ENCODE results near the gene AFF3. TPM values are rescaled to one million over a fixed set of nuclear protein-coding genes. Genes with fewer than 3 reads are reported as not detected.

The AFF3 gene
- total and polyA plus RNA-seq, 9 donors: 2.4 to 7.2 (median 3.7) TPM

DNA sequence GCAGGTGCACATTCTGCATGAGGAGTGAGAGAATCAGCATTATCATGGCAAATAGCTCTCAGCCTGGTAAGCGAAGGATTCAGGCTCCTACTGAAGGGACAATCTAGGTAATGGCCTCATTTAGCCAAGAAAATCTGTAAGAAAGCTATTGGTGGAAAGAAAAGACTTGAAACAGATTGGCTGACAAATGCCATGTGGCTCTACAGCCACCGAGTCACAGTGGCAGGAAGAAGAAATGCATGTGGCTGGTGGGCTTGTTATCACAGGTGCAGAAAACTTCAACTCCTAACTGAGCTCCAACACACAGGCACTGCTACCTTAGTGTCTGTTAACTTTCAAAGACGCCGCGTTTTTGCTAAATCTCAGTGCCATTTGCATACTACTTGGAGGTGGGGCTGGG, 592.0 kb downstream of the AFF3 start:
- Histone ChIP-seq H3K27me3 (ENCODE audit: control insufficient read depth, insufficient read depth, low read length) (no peaks in the 10 kb centered on the region), H3K4me3 (ENCODE audit: low read length) (no peak overlapping the region), H3K36me3 (ENCODE audit: control insufficient read depth, insufficient read depth, low read length) (peaks cover 2% of the 10 kb centered on the region), H3K4me1 (ENCODE audit: control insufficient read depth, insufficient read depth, low read length) (no peaks in the 10 kb centered on the region), H3K9me3 (replicated peaks; ENCODE audit: control insufficient read depth, low read depth, low read length) (no peaks in the 10 kb centered on the region), H3K27ac (ENCODE audit: low read length) (no peak overlapping the region)
- no peak for DNase-seq
- WGBS (ENCODE audit: insufficient coverage): 75% methylated on average over 2 of the region's 5 CpGs

DNA sequence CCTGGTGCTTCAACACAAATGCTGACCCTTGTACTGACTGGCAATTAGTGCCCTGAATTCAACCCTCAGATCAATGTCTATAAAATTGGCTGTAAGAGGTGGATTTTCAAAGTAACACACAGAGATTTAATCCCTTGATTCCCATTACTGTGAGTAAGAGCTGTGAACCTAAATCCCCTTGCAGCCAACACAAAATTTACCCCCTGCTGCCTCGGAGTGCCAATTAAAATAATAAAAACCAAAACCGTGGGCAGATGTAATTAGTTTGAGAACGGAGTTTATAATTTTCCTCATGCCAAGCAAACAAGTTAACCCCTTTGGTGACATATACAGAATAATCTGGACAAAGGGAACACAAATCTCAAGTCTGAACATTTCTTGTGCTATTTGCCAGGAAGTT, 596.8 kb downstream of the AFF3 start:
- H3K36me3 ChIP-seq (ENCODE audit: control insufficient read depth, insufficient read depth, low read length): no peaks in the 10 kb centered on the region
- no CpG with 5 or more reads among the region's 3 CpGs for WGBS (ENCODE audit: insufficient coverage)
- no peak overlapping the region for H3K4me3 ChIP-seq (ENCODE audit: low read length)
- no peaks in the 10 kb centered on the region for H3K9me3 ChIP-seq (replicated peaks; ENCODE audit: control insufficient read depth, low read depth, low read length)
- no peak overlapping the region for H3K27ac ChIP-seq (ENCODE audit: low read length)
- no peak for DNase-seq
- H3K27me3 ChIP-seq (ENCODE audit: control insufficient read depth, insufficient read depth, low read length): no peaks in the 10 kb centered on the region
- no peaks in the 10 kb centered on the region for H3K4me1 ChIP-seq (ENCODE audit: control insufficient read depth, insufficient read depth, low read length)

DNA sequence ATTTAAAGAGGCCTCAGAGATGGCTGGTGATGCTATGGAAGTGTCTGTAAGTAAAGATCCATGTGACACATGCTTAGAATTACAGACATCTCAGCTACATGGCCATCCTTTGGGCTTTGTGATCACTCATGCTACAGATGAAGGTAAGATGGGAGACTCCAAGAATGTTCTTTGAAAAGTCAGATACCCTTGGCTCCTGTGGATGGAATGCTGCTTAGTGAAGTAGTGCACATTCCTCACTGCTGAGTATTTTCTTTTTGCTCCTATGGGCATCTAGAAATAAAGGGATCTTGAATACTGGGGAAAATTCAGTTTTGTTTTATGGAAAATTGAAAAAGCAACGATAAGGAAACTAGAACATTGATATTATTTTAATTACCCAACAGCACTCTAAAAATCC, 597.3 kb downstream of the AFF3 start:
- no peak for DNase-seq
- Histone ChIP-seq H3K4me1 (ENCODE audit: control insufficient read depth, insufficient read depth, low read length) (no peaks in the 10 kb centered on the region), H3K27me3 (ENCODE audit: control insufficient read depth, insufficient read depth, low read length) (no peaks in the 10 kb centered on the region), H3K36me3 (ENCODE audit: control insufficient read depth, insufficient read depth, low read length) (no peaks in the 10 kb centered on the region), H3K27ac (ENCODE audit: low read length) (no peak overlapping the region), H3K9me3 (replicated peaks; ENCODE audit: control insufficient read depth, low read depth, low read length) (no peaks in the 10 kb centered on the region), H3K4me3 (ENCODE audit: low read length) (no peak overlapping the region)
- WGBS (ENCODE audit: insufficient coverage): no CpG with 5 or more reads among the region's 1 CpG

DNA sequence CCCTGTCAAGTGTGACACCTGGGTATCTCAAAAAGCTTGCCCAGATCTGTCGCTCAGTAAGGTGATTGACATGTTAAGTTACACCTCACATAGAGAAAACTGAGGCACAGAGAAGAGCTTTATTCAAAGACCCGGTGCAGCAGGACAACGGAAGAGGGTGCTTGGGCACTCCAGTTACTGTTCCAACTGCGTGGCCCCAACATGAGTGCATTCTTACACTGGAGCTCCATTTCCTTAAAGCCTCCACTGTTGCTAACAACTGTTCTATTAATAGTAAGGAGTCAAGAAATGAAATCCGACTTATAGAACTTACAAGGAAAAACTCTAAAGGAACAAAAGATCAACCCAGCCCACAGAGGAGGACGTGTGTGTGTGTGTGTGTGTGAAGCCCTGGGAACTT, 597.8 kb downstream of the AFF3 start:
- no peak overlapping the region for H3K27ac ChIP-seq (ENCODE audit: low read length)
- no peaks in the 10 kb centered on the region for H3K9me3 ChIP-seq (replicated peaks; ENCODE audit: control insufficient read depth, low read depth, low read length)
- H3K36me3 ChIP-seq (ENCODE audit: control insufficient read depth, insufficient read depth, low read length): no peaks in the 10 kb centered on the region
- no peak overlapping the region for H3K4me3 ChIP-seq (ENCODE audit: low read length)
- H3K4me1 ChIP-seq (ENCODE audit: control insufficient read depth, insufficient read depth, low read length): no peaks in the 10 kb centered on the region
- no peaks in the 10 kb centered on the region for H3K27me3 ChIP-seq (ENCODE audit: control insufficient read depth, insufficient read depth, low read length)
- 80% methylated on average over 1 of the region's 6 CpGs for WGBS (ENCODE audit: insufficient coverage)
- DNase-seq: no peak

DNA sequence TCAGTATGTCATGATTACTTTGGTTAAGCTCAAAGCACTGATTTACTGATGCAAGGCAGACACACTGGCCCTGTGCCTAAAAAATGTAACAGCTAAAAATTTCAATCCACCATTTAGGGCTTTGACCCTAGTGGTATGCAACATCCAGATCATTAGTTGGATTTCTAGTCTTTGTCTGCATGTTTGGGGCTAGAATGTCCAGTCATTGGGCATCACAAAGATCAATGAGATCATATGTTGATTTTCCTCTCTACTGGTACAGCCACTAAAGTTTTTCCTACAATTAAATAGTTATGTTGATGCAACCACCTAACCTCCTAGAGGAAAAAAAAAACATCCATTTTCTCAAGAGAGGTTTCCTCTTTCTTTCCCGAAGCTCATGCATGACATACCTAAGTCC, 599.1 kb downstream of the AFF3 start:
- H3K4me3 ChIP-seq (ENCODE audit: low read length): no peak overlapping the region
- no peak for DNase-seq
- no peaks in the 10 kb centered on the region for H3K9me3 ChIP-seq (replicated peaks; ENCODE audit: control insufficient read depth, low read depth, low read length)
- H3K27ac ChIP-seq (ENCODE audit: low read length): no peak overlapping the region
- no peaks in the 10 kb centered on the region for H3K36me3 ChIP-seq (ENCODE audit: control insufficient read depth, insufficient read depth, low read length)
- no peaks in the 10 kb centered on the region for H3K4me1 ChIP-seq (ENCODE audit: control insufficient read depth, insufficient read depth, low read length)
- 50% methylated on average over 1 of the region's 1 CpG for WGBS (ENCODE audit: insufficient coverage)
- no peaks in the 10 kb centered on the region for H3K27me3 ChIP-seq (ENCODE audit: control insufficient read depth, insufficient read depth, low read length)

DNA sequence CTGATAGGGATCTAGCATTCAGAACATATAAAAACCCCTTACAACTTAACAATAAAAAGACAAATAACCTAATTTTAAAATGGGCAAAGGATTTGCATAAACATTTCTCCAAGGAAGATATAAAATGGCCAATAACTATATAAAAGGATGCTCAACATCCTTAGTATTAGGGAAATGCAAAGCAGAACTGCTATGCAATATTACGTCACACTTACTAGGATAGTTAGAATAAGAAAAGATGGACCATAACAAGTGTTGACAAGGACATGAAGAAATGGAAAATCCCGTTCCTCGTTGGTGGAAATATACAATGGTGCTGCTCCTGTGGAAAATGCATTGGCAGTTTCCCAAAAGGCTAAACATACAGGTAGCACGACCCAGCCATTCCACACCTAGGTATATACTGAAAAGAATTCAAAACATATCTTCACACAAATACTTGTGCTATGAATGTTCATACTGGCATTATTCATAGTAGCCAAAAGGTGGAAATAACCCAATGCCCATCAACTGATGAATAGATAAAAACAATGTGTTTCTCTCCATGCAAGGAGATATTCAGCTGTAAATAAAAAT, 604.4 kb downstream of the AFF3 start:
- DNase-seq: no peak
- no peaks in the 10 kb centered on the region for H3K27me3 ChIP-seq (ENCODE audit: control insufficient read depth, insufficient read depth, low read length)
- H3K9me3 ChIP-seq (replicated peaks; ENCODE audit: control insufficient read depth, low read depth, low read length): no peaks in the 10 kb centered on the region
- no peak overlapping the region for H3K4me3 ChIP-seq (ENCODE audit: low read length)
- no peaks in the 10 kb centered on the region for H3K4me1 ChIP-seq (ENCODE audit: control insufficient read depth, insufficient read depth, low read length)
- WGBS (ENCODE audit: insufficient coverage): no CpG with 5 or more reads among the region's 4 CpGs
- no peak overlapping the region for H3K27ac ChIP-seq (ENCODE audit: low read length)
- no peaks in the 10 kb centered on the region for H3K36me3 ChIP-seq (ENCODE audit: control insufficient read depth, insufficient read depth, low read length)

DNA sequence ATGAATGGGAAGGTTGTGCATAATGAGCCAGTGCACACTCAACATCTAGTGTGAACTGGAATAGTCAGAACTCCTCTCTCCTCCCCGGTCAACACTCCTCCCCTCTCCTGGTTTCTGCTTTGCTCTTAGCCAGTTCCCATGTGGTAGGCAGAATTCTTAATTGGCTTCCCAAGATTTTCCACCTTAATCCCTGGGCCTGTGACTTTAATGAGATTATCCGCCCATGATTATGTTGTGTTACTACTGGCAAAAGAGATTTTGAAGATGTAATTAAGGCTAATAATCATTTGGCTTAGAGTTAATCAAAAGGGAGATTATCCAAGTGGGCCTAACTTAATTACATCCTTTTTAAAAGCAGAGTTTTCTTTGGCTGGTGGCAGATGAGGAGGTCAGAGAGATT, 618.3 kb downstream of the AFF3 start:
- no peaks in the 10 kb centered on the region for H3K36me3 ChIP-seq (ENCODE audit: control insufficient read depth, insufficient read depth, low read length)
- WGBS (ENCODE audit: insufficient coverage): no CpG with 5 or more reads among the region's 2 CpGs

DNA sequence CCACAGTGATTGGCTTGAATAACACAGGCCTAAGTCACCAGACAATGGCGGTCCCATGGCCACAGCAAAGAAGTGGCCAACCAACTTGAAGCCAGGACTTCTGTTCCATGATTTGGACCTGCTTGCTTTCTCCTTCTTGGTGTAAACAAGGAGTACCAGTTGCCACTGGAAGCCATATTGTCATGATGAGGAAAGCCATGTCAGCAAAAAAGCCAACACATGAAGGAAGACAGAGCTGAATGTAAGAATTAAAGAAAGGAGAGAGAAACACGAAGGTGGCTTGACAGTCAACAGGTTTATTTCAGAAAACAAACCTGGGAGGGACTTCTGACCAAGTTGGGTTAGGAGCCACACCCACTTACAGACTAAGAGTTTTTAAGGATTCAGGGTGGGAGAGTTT, 620.2 kb downstream of the AFF3 start:
- Histone ChIP-seq H3K4me3 (ENCODE audit: low read length) (no peak overlapping the region), H3K27me3 (ENCODE audit: control insufficient read depth, insufficient read depth, low read length) (no peaks in the 10 kb centered on the region), H3K36me3 (ENCODE audit: control insufficient read depth, insufficient read depth, low read length) (no peaks in the 10 kb centered on the region), H3K27ac (ENCODE audit: low read length) (no peak overlapping the region), H3K4me1 (ENCODE audit: control insufficient read depth, insufficient read depth, low read length) (no peaks in the 10 kb centered on the region), H3K9me3 (replicated peaks; ENCODE audit: control insufficient read depth, low read depth, low read length) (no peaks in the 10 kb centered on the region)
- WGBS (ENCODE audit: insufficient coverage): 84% methylated on average over 2 of the region's 2 CpGs
- no peak for DNase-seq

More for the DNA sequence above, 618.3 kb downstream of the AFF3 start:
- DNase-seq: no peak
- no peaks in the 10 kb centered on the region for H3K4me1 ChIP-seq (ENCODE audit: control insufficient read depth, insufficient read depth, low read length)
- no peak overlapping the region for H3K27ac ChIP-seq (ENCODE audit: low read length)
- H3K4me3 ChIP-seq (ENCODE audit: low read length): no peak overlapping the region
- H3K9me3 ChIP-seq (replicated peaks; ENCODE audit: control insufficient read depth, low read depth, low read length): no peaks in the 10 kb centered on the region
- no peaks in the 10 kb centered on the region for H3K27me3 ChIP-seq (ENCODE audit: control insufficient read depth, insufficient read depth, low read length)

DNA sequence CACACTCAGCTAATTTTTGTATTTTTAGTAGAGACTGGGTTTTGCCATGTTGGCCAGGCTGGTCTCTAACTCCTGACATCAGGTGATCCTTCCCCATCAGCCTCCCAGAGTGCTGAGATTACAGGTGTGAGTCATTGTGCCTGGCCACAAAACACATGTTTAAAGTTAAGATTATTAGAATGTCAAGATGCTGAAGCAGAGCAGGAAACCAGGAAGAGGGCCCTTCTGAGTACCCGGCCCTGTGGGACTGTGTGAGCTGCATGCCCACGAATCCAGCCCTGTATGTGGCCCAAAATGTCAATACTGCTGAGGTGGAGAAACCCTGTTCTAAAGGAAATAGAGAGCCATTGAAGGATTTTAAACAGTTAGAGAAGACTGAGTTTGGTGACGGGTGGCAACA, 621.6 kb downstream of the AFF3 start:
- DNase-seq: no peak
- 54% methylated on average over 2 of the region's 3 CpGs for WGBS (ENCODE audit: insufficient coverage)
- Histone ChIP-seq H3K4me1 (ENCODE audit: control insufficient read depth, insufficient read depth, low read length) (no peaks in the 10 kb centered on the region), H3K27ac (ENCODE audit: low read length) (no peak overlapping the region), H3K27me3 (ENCODE audit: control insufficient read depth, insufficient read depth, low read length) (no peaks in the 10 kb centered on the region), H3K9me3 (replicated peaks; ENCODE audit: control insufficient read depth, low read depth, low read length) (no peaks in the 10 kb centered on the region), H3K4me3 (ENCODE audit: low read length) (no peak overlapping the region), H3K36me3 (ENCODE audit: control insufficient read depth, insufficient read depth, low read length) (no peaks in the 10 kb centered on the region)

DNA sequence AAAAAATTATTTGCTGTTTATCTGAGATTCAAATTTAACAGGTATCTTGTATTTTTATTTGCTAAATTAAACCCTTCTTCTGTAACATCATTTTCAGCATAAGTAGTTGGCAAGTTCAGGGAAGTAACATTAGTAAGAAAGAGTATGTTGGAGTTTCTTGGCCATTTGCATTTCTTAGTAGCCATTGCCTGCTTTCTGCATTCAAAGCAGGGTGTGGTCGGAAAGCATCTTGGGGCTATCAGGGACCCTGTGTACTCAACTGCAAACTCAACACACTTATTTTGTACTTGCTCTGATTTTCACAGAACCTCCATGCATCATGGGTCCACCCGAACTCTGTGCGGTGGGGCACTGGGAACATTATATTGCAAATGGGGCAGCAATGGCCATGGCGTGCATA, 622.2 kb downstream of the AFF3 start:
- 97% methylated on average over 3 of the region's 4 CpGs for WGBS (ENCODE audit: insufficient coverage)
- no peaks in the 10 kb centered on the region for H3K36me3 ChIP-seq (ENCODE audit: control insufficient read depth, insufficient read depth, low read length)
- no peaks in the 10 kb centered on the region for H3K4me1 ChIP-seq (ENCODE audit: control insufficient read depth, insufficient read depth, low read length)
- no peaks in the 10 kb centered on the region for H3K9me3 ChIP-seq (replicated peaks; ENCODE audit: control insufficient read depth, low read depth, low read length)
- no peaks in the 10 kb centered on the region for H3K27me3 ChIP-seq (ENCODE audit: control insufficient read depth, insufficient read depth, low read length)
- no peak overlapping the region for H3K27ac ChIP-seq (ENCODE audit: low read length)
- no peak for DNase-seq
- no peak overlapping the region for H3K4me3 ChIP-seq (ENCODE audit: low read length)

DNA sequence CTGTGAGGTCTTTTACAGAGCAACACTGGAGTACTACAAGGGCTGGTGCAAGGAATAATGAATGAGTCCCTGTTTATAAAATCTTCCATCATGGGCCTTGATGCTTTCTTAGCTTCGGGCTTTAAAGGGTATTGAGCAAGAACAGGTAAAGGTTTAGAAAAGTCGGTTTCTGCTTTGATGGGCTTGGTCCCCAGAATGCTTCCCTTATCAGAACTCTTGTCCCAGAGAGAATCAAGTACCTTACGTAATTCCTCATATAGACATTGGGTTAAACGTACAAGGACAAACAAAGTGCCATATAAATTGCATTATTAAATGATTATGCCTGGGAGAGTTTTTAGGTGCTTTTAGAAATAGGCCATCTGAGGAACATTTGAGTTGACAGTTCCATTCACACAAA, 628.0 kb downstream of the AFF3 start:
- Histone ChIP-seq H3K4me1 (ENCODE audit: control insufficient read depth, insufficient read depth, low read length) (no peaks in the 10 kb centered on the region), H3K27ac (ENCODE audit: low read length) (no peak overlapping the region), H3K9me3 (replicated peaks; ENCODE audit: control insufficient read depth, low read depth, low read length) (no peaks in the 10 kb centered on the region), H3K36me3 (ENCODE audit: control insufficient read depth, insufficient read depth, low read length) (no peaks in the 10 kb centered on the region), H3K4me3 (ENCODE audit: low read length) (no peak overlapping the region), H3K27me3 (ENCODE audit: control insufficient read depth, insufficient read depth, low read length) (no peaks in the 10 kb centered on the region)
- DNase-seq: no peak
- 60% methylated on average over 1 of the region's 4 CpGs for WGBS (ENCODE audit: insufficient coverage)

Data from muscle of leg (tissue), 11 donors.